Activated gamma-delta T cell treated with Interleukin-2 at 50 U/mL for 16 hours (primary cell): ENCODE results near the gene FOCAD.

Source experiments
- DNase-seq: peaks from one replicate; pipeline ENCODE4 v3.0.0-alpha.2; 2020

Gene FOCAD

DNA sequence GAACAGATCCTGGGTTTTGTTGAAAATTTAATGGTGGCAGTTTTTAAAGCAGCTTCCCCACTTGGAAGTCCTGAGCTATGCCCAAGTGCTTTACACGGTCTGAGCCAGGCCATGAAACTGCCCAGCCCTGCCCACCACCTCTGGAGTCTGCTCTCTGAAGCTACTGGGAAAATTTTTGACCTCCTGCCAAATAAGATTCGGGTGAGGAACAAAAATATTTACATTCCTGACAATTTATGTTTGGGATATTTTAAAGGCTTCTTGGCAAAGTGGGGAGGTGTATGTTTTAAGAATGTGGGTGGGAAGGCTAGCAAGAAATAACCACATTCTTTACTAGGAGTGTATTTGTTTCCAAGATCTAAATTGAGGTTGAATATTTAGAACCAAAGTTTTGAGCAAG lies 297.4 kb downstream of the FOCAD start:
- no peak for DNase-seq

DNA sequence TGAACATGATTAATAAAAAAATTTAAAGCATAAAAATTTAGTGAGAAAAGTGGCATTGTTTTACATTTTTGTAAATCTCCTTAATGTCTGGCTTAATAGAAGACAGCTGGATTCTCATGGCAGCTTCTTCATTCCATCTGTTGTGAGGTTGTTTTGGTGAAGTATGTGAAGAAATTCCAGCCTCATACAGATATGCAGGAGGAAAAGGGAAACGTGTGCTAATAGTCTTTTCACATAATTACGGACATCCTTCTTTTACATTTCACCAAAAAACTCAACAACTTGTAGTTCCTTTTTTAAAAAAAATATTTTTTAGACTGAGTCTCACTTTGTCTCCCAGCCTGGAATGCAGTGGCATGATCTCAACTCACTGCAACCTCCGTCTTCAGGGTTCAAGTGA lies 300.4 kb downstream of the FOCAD start:
- no peak for DNase-seq

DNA sequence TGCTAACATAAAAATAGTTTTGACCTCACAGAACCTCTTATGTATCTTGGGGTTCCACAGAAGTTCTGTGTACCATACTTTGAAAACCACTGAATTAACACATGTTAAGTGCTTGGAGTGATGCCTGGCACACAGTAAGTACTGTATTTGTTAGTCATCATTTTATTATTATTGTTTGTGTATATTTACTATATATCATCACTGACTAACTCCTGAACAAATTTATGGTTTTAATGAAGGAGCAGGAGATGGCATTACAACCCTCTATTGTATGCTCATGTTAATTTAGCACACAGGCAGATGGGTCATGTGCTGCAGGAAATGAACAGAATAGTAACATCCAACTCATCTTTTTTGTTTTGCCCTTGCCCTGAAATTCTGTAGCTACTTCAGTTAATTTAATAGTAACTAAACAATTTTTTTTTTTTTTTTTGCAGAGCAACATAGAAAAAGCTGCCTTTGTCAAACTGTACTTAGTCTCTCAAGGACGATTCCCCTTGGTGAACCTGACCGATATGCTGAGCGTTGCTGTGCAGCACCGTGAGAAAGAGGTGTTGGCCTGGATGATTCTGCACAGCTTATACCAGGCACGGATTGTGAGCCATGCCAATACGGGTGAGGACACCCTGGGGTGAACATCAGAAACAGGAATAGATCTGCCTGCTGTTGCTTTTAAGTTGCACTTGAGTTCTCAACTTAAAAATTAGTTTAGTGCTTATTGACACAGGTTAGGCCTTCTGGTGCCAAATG lies 302.0 kb downstream of the FOCAD start:
- DNase-seq = no peak

DNA sequence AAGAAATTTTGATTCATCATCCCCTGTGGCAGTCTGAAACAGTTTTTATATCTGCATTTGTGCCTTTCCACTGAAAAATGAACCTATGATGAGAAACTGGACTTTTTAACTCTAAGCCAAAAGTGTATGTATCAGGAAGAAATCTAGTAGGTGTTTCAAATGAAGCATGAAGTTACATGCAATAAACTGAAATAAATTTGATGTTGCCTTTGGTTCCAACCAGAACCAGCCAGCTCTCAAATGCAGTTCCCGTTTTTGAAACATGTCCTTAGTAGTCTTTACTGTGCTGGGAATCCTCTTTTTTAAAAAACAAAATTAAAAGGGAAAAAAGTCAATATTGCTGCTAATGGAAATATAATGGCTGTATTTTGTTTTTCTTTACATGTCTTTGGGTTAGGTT lies 303.5 kb downstream of the FOCAD start:
- DNase-seq = no peak

DNA sequence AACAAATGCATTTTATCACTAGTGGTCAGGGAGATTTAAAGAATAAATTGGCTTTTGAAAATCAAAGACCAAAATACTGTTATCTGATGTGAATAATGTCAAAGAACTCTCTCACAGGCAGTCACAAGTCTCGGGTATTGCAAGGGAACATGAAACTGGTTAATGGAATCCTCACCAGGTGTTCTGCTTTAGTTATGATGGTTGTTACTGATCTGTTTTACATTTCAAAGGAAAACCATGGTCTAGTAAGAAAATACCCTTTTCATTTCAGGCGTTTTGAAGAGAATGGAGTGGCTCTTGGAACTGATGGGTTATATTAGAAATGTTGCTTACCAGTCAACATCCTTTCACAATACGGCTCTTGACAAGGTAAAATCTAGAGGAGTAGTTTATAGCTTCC lies 304.0 kb downstream of the FOCAD start:
- DNase-seq = no peak

DNA sequence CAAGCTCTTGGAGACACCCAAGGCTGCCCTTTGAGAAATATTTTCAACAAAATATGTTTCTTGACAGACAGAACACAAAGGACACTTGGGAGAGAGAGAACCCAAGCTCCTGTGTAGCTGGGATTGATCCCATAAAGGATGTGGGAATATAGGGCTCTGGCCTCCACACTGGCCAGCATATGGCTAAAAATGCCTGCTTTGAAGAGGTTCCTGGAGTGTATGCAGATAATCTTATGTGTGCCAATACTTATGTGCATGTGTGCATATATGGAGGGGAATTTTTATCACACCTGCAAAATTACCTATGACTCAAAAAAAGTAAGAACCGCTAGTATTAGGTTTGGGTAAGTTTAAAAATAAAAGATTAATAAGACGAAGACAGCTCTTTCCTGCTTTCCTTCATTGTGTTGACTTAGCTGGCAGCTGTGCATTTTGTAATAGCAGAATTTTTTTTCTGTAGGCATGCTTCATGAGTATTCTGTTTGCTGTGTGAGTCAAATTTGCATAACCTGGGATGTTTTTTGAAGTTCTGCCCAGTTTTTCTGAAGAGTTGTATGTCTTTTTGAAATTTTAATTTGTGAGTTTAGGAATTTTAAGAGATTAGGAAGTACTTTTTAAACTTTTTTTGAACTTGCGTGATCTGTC lies 304.7 kb downstream of the FOCAD start:
- no peak for DNase-seq

DNA sequence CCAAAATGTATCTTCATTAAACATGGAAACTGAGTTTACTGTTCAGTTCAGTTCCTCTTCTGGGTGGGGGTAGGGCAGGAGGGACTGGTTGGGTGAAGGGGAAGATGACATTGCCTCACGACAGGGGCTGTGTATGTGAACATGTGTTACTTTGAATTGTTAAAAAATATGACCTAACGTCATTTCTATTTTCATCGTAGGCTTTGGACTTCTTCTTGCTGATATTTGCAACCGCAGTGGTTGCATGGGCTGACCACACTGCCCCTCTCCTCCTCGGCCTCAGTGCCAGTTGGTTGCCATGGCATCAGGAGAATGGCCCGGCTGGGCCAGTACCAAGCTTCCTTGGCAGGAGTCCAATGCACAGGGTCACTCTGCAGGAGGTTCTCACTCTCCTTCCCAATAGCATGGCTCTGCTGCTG lies 305.9 kb downstream of the FOCAD start:
- no peak for DNase-seq

DNA sequence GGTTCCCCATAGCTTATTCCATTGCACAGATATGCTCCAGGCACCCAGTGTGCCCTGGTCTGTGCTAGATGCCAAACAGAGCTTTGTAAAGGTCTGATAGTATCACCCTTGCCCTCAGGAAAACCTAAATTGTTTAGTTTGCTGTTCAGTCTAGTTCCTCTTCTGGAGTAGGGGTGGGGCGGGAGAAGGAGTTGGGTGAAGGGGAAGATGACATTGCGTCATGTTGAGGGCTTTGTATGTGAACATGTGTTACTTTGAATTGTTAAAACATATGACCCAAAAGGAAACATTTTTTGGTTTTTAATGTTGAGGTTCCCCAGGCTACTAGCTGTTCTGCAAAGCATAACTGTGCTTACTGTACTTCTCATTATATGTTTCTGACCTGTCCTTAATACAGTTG lies 306.8 kb downstream of the FOCAD start:
- no peak for DNase-seq

DNA sequence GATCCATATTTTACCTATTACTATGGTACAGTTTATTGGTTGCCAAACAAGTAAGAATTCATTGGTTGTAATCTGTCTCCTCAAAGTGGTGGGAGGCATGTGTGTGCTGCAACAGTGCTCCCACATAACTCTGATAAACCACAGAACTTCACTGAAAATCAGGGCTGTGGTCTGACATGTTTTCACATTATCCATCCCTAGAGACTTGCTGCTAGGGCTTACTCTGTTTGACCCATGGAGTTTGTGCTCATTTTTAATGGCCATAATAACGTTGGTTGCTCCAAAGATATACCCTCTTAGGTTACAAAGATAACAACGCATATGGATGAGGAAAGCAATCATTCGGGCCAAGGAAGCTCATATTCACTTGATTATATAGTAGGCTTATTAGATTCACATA lies 310.4 kb downstream of the FOCAD start:
- no peak for DNase-seq

DNA sequence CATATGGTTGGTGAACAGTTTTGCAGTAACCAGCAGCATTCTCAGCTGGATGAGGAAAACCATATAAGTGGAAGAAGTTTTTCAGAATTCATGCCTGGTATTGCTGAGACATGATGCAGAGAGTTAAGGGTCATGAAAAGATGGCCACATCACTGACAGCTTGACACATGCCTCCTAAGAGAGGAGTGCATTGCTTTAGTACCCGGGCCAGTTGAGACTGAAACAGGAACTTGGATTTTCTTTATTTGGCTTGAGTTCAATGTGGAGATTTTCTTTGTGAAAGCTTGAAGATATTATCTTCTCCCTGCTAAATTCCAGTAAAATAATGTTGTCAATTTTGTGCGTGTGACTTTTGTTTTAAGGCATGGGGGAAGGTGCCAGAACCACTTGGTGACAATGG lies 311.6 kb downstream of the FOCAD start:
- no peak for DNase-seq

DNA sequence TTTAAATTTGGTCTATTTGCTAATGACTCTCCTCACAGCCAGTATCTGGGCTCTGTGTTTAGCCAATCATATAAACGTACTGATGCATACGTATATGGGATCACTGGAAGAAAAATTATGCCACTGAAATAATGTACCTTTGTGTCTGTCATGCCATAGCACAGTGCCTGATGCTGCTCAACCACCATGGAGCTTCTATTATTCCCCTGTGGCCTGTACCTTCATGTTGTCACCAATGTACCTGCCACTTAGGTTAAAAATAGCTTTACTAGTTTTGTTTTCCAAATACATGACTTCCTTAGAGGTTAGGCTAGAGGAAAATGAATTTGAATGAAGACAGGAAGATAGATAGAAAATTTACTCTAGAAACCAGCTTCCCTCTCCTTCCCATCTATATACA lies 312.8 kb downstream of the FOCAD start:
- no peak for DNase-seq

DNA sequence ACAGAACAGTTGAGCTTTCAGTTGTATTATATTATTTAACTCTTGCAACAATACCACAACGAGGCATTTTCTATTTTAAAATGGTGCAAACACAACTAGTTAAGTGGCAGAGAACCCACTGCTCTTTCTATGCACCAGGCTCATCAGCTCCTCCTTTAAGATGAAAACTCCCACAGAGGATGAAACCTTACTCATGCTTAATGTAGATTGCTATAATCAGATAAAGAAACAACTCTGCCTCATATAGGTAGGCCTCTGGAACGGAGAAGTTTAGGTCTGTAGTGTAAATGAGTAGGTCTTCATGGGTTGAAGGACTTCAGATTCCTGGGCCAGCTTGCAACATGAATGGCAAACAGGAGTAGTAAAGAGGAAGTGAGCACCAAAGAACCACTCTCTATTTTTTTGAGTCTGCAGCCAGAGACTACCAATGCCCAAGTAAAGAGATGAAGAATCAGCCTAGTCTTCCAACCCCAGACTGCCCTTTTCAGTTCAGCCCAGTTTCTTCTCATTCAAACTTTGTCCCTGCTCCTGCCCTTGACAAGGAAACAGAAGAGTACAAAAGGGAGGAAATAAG lies 313.5 kb downstream of the FOCAD start:
- DNase-seq = no peak

DNA sequence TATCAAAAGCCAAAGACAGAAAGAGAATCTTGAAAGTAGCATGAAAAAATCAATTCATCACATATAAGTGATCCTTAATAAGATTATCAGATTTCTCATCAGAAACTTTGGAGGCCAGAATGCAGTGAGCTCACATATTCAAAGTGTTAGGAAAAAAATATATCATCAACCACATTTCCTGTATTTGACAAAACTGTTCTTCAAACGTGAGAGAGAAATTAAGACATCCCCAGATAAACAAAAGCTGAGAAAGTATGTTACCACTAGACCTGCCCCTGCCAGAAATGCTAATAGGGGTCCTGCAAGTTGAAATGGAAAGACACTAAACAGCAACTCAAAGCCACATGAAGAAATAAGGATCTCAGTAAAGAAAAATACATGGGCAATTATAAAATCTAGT lies 317.5 kb downstream of the FOCAD start:
- no peak for DNase-seq

DNA sequence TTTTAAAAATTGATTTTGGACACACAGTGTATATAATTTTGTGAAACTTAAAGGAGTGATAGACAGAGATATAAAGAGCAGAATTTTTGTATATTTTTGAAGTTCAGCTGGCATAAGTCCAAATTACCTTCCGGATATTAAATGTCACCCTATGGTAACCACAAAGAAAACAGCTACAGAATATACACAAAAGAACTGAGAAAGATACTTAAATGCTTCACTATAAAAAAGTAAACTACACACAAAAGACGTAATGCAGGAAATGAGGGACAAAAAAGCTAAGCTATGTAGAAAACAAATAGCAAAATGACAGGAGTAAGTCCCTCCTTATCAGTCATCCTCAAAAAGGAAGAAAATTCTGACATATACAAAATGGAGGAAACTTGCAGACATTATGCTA lies 318.0 kb downstream of the FOCAD start:
- no peak for DNase-seq

DNA sequence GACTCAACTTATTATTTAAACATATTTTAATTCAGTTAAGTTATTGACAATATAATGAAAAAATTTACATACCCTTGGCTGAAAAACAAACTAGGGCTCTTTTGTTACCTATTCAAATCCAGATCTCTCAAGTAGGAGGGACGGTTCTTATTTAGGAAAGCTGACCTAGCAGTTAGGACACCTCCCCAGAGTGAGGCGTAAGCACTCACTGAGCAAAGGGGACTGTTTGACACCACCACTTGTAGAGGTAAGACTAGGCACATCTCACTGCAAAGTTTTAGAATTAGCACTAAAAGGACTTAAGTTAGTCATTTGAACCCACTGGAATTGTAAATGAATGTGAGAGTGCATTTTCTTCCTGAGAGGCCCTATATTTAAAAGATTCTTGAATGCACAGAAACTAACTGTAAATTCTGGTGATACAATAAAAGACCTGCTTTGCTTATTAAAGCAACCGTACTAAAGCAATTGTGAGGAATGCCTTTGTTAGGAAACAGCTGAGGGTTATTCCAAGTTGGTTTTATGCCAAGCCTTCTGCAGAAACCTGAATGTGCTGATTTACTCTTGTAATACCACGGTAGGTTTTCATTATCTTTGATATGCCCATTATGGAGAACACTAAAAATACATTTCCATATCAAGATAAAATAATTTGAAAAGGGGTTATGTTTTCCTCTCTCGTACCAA lies 331.2 kb downstream of the FOCAD start:
- no peak for DNase-seq

DNA sequence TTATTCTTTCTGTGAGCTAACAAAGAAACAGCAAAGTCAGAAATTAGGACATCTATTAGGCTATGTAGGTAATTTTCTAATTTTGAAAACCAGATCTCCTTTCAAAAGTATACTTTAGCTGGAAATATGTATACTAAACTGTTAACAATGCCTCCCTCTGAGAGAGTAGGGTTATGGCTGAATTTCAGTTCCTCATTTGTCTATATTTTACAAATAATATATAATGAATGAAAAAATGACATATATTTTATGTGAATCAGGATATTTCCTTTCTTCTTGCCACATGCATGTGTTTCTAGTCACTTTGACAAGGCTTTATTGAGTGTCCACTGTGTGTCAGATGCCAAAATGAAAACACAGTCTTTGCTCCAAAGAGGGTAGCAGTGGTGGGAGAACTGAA lies 331.9 kb downstream of the FOCAD start:
- DNase-seq = no peak

DNA sequence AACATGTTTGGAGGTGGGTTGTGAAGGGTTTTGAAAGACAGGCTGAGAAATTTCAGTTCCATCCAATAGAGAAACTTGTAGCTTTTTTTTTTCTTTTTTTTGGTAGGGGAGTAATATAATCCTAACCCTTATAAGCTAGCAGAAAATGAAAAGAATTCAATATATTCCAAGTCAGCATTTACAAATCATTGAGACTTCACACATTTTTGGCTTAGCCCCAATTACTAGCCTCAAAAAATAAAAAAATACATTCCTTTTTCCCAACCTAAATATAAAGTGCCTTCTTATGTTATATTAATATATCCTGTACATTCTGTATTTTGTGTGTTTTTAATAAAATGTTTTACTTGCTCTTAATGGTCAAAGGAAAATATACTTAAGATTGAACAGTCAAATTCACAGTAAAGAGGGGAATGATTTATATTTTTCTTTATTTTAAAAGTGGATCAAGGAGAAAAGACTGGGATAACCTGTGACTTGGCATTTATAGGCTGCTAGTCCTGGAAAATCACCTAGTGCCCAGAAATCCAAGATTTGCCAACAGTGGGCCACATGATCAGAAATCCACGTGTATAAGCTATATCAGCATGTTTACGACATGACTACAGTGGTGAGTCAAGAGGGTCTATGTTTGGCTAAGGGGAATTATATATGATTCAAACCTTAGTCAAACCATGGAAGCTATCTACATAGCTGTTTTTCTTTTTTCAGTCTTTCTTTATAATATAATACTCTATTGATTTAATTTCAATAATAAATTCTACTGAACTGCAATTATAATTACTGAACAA lies 332.8 kb downstream of the FOCAD start:
- no peak for DNase-seq

DNA sequence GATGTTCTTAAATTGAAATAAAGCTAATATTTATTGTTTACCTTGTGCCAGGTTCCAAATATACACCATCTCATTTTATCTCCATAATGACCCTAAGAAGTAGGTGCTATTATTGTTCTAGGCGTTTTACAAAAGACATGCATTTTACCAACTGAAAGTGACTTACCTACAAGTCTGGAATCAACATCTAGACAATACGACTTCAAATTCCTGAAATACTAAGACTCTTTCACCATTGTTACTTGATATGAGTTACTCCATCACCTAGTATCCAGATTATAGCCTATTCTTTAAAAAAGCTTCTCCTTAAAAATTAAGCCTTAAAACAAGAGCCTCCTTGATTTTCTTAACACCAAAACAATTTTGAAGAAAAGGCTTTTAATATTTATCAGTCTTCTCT lies 334.1 kb downstream of the FOCAD start:
- DNase-seq = no peak

DNA sequence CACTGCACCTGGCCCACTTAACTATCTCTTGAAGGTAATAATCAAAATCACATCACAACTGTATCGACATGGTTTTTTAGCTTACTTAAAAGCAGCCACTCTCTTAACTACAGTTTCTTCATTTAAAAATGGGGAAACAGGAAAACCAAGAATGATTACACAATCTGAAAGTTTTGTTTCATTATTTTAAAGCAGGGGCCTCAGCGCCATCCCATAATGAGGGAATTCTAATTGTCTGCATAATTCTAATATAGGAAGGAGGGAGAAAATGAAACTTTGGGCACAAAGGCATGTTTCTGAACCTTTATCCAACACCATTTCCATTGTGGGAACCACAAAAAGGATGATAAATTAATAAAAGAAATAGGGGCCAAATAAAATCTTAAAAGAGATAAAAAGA lies 339.8 kb downstream of the FOCAD start:
- no peak for DNase-seq

DNA sequence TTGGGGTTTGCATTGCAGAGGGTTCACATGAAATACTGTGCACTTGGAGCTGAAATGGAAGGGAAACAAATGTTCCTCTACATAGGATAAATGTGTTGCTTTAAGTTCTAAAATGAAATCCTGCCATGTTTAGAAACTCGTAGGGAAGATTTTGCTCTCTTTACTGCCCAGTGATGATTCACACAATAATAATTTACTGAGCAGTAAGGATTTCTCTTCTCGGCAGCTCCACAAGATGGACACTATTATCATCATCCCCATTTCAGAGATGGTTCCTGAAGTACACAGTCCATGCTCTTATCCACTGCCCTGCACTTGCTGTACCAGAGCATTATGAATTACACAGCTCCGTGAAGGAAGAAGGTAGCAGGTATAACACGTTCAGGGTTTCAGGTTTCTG lies 343.2 kb downstream of the FOCAD start:
- no peak for DNase-seq

DNA sequence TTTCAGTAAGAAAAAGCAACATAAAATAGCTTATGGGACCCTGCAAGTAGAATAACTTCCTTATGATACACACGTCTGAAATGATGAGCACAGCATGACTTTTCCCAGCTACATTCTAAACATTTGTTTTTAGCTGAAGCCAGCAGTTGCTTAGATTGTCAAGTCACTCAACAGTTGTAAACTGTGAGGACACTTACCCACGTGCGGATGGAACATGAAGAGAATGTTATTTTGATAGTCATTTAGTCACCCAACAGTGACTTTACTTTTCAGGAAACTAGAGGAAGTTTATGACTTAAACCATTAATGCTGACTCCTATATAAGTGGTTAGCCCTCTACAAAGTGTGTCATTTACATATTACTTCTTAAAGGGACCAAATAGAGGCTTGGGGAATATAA lies 344.4 kb downstream of the FOCAD start:
- DNase-seq = no peak

DNA sequence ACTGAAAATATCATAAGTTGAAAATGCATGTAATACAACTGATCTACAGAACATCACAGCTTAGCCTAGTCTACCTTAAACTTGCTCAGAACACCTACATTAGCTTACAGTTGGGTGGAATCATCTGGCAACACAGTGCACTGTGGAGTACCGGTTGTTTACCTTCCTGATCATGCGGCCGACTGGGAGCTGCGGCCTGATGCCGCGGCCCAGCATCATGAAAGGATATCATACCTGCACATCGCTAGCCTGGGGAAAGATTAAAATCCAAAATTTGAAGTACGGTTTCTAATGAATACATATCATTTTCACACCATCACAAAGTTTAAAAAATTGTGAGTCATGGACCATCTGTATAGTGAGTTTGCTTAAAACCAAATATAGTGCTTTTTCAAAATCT lies 345.6 kb downstream of the FOCAD start:
- DNase-seq = no peak

DNA sequence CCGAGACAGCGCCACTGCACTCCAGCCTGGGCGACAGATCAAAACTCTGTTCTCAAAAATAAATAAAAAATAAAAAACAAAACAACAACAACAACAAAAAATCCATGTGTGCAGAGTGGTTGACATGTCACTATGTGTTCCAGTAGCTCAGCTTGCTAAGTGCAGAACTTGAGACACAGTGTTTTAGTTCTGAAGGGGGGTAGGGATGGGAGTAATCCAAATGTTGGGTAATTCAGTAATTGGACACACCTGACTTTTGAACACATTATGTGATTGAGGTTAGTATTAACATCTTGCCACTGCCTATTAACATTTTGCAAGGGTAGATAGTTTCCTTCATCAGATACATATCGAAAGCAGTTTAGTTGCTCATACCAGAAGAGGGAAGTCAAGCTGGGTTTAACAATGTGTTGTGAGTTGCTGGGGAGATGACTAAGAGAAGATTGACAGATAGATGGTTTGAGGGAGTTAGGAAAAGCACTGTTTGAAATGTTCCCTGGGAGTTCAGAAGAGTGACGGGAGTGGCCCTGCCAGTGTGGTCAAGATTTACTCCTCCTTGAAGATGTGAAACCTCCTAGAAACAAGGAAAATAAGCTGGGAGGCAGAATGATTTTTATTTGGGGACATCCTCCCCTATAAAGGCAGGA lies 346.5 kb downstream of the FOCAD start:
- DNase-seq = no peak
